HEK293 (cell line): Measurements from ENCODE around the gene SLC43A1.

ENCODE experiments used
- CTCF ChIA-PET: fragments of 350-600 bp; formaldehyde crosslinking; extraction: SDS; loops from one replicate; lab custom pipeline; 2021; ENCODE audit warnings: antibody characterized with exemption; lab: Yijun Ruan, JAX
- POLR2A ChIA-PET: fragments of 300-600 bp; formaldehyde crosslinking; extraction: SDS; loops from one replicate; lab custom pipeline; 2020; ENCODE audit warnings: antibody characterized with exemption, inconsistent platforms; lab: Yijun Ruan, JAX
- H3K27ac ChIP-seq: fragments of 200-500 bp; sonication (Bioruptor generic); 2 replicates; pipeline ENCODE4 v1.5.1; 2014; ENCODE audit warnings: low read depth, low read length, control low read depth, inconsistent platforms; ENCODE audit errors: extremely low read depth
- H3K36me3 ChIP-seq, 2 experiments: fragments of 200-500 bp in 1 of 2; sonication (Bioruptor generic) in 1 of 2; 1 replicate in 1 of 2; 2 replicates in 1 of 2; pipeline ENCODE4 v1.5.1; 2014 to 2017; ENCODE audit warnings: inconsistent platforms in 2 of 2, low read length in 2 of 2; ENCODE audit not compliant: control insufficient read depth in 2 of 2, insufficient read depth in 1 of 2
- H3K4me1 ChIP-seq: fragments of 200-500 bp; sonication (Bioruptor generic); 2 replicates; pipeline ENCODE4 v1.5.1; 2014; ENCODE audit warnings: mild to moderate bottlenecking, low read length, inconsistent platforms; ENCODE audit not compliant: control insufficient read depth, insufficient read depth
- H3K4me3 ChIP-seq: 2 replicates; pipeline ENCODE4 v1.5.1; 2011; ENCODE audit warnings: low read depth, mild to moderate bottlenecking, control low read depth, low read length, moderate library complexity
- H3K9me3 ChIP-seq: fragments of 200-500 bp; sonication (Bioruptor generic); 2 replicates; pipeline ENCODE4 v1.5.1; 2014; ENCODE audit warnings: low read depth, low read length, inconsistent platforms; ENCODE audit not compliant: control insufficient read depth, insufficient read depth
- SP7 ChIP-seq: fragments of 450-650 bp; formaldehyde crosslinking; IDR thresholded peaks from 2 replicates; pipeline ENCODE4 v1.5.1; 2016; ENCODE audit warnings: missing biosample characterization, missing genetic modification characterization
- ZFHX2 ChIP-seq: fragments of 450-650 bp; formaldehyde crosslinking; conservative IDR thresholded peaks from 2 replicates; pipeline ENCODE4 v1.5.1; 2016; ENCODE audit warnings: missing biosample characterization, missing genetic modification characterization
- ZNF223 ChIP-seq: fragments of 450-650 bp; formaldehyde crosslinking; IDR thresholded peaks from 2 replicates; pipeline ENCODE4 v1.5.1; 2016; ENCODE audit warnings: missing biosample characterization, missing genetic modification characterization
- ZNF324 ChIP-seq: fragments of 450-650 bp; formaldehyde crosslinking; IDR thresholded peaks from 2 replicates; pipeline ENCODE4 v1.5.1; 2016; ENCODE audit warnings: missing biosample characterization, missing genetic modification characterization
- ZNF341 ChIP-seq: fragments of 450-650 bp; formaldehyde crosslinking; IDR thresholded peaks from 2 replicates; pipeline ENCODE4; 2016; ENCODE audit warnings: low read depth, missing biosample characterization, missing genetic modification characterization
- ZNF394 ChIP-seq: fragments of 450-650 bp; formaldehyde crosslinking; IDR thresholded peaks from 2 replicates; pipeline ENCODE4 v1.5.1; 2016; ENCODE audit warnings: missing biosample characterization, missing genetic modification characterization, mild to moderate bottlenecking, moderate library complexity, borderline replicate concordance
- ZNF473 ChIP-seq: fragments of 450-650 bp; formaldehyde crosslinking; IDR thresholded peaks from 2 replicates; pipeline ENCODE4 v1.5.1; 2017; ENCODE audit warnings: missing biosample characterization, missing genetic modification characterization
- ZNF48 ChIP-seq: fragments of 450-650 bp; formaldehyde crosslinking; IDR thresholded peaks from 2 replicates; pipeline ENCODE4 v1.5.1; 2016; ENCODE audit warnings: missing biosample characterization, missing genetic modification characterization
- ZNF561 ChIP-seq: fragments of 450-650 bp; IDR thresholded peaks from 2 replicates; pipeline ENCODE4 v1.5.1; 2018; ENCODE audit warnings: missing biosample characterization, missing genetic modification characterization, borderline replicate concordance
- ZNF596 ChIP-seq: fragments of 450-650 bp; IDR thresholded peaks from 2 replicates; pipeline ENCODE4 v1.5.0; 2018; ENCODE audit warnings: missing biosample characterization, mild to moderate bottlenecking, missing genetic modification characterization, moderate library complexity
- ZNF610 ChIP-seq: fragments of 450-650 bp; formaldehyde crosslinking; IDR thresholded peaks from 2 replicates; pipeline ENCODE4 v1.5.1; 2016; ENCODE audit warnings: missing biosample characterization, missing genetic modification characterization, borderline replicate concordance
- ZNF768 ChIP-seq: fragments of 450-650 bp; formaldehyde crosslinking; IDR thresholded peaks from 2 replicates; pipeline ENCODE4 v1.5.1; 2018; ENCODE audit warnings: missing biosample characterization, mild to moderate bottlenecking, missing genetic modification characterization
- ZNF776 ChIP-seq: fragments of 450-650 bp; formaldehyde crosslinking; IDR thresholded peaks from 2 replicates; pipeline ENCODE4 v1.5.0; 2017; ENCODE audit warnings: missing biosample characterization, missing genetic modification characterization, borderline replicate concordance
- ZNF785 ChIP-seq: fragments of 450-650 bp; formaldehyde crosslinking; IDR thresholded peaks from 2 replicates; pipeline ENCODE4 v1.5.1; 2016; ENCODE audit warnings: missing biosample characterization, missing genetic modification characterization
- ZNF791 ChIP-seq: fragments of 450-650 bp; formaldehyde crosslinking; IDR thresholded peaks from 2 replicates; pipeline ENCODE4 v1.5.1; 2016; ENCODE audit warnings: missing biosample characterization, missing genetic modification characterization
- ZSCAN16 ChIP-seq: fragments of 450-650 bp; formaldehyde crosslinking; IDR thresholded peaks from 2 replicates; pipeline ENCODE4 v1.5.1; 2016; ENCODE audit warnings: missing biosample characterization, missing genetic modification characterization
- TF ChIP-seq, protein P1 (sequence below): IDR thresholded peaks from 2 replicates; pipeline ENCODE4 v1.6.1; 2011; ENCODE audit warnings: mild to moderate bottlenecking, low read depth, low read length, borderline replicate concordance
- TF ChIP-seq, protein P2 (sequence below): fragments of 450-650 bp; formaldehyde crosslinking; IDR thresholded peaks from 2 replicates; pipeline ENCODE4 v1.5.1; 2016; ENCODE audit warnings: missing biosample characterization, missing genetic modification characterization
- TF ChIP-seq, protein P3 (sequence below): sonication (generic); formaldehyde crosslinking; IDR thresholded peaks from 2 replicates; pipeline ENCODE4 v1.8.1; 2022; ENCODE audit warnings: mild to moderate bottlenecking, moderate library complexity, missing genetic modification reagents
- TF ChIP-seq, protein P4 (sequence below): fragments of 450-650 bp; formaldehyde crosslinking; IDR thresholded peaks from 2 replicates; pipeline ENCODE4 v1.5.1; 2017; ENCODE audit warnings: missing biosample characterization, missing genetic modification characterization
- TF ChIP-seq, protein P5 (sequence below): fragments of 450-650 bp; formaldehyde crosslinking; IDR thresholded peaks from 2 replicates; pipeline ENCODE4 v1.5.1; 2016; ENCODE audit warnings: missing biosample characterization, missing genetic modification characterization

The SLC43A1 gene

DNA sequence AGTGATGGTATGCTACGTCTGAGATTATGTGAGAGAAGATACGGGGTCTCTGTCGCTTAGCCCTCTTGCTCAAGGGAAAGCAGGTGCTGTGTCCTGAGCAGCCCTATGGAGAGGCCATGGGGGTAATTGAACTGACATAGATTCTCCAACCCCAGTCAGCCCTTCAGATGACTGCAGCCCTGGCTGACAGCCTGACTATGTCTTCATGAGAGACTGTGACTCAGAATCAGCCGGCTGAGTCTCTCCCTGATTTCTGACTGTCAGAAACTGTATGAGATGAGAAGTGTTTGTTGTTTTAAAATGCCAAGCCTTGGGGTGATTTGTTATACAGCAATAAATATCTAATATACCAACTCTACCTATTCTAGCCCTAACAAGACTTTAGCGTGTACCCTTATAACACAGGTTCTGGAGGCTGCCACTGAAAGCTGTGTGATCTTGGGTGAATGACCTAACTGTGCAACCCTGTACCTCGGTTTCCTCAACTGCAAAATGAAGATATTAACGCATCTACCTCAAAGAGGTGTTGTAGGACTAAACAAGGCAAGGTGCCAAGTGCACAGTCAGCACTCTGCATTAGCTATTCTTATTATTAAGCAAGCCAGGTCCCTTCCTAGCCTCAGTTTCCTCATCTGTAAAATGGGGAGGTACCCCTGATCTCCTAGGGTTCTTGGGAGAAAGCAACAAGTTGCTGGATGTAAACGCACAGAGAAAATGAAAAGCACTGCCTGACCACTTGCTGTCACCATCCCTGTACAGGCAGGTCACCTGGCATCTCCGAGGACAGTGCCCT is 24.9 kb downstream of the SLC43A1 start:
- POLR2A ChIA-PET, result no interaction called here
- H3K9me3 ChIP-seq, result no peaks in the 10 kb centered on the region
- CTCF ChIA-PET, result interaction anchor here (0.9 to 10.1 kb wide), 13 partner anchors 7 to 232 kb away, joined by 3 to 218 read pairs (median 6); partner anchors contain the start of gene TIMM10
- no peak overlapping the region for H3K27ac ChIP-seq
- TF ChIP-seq, protein P1, sequence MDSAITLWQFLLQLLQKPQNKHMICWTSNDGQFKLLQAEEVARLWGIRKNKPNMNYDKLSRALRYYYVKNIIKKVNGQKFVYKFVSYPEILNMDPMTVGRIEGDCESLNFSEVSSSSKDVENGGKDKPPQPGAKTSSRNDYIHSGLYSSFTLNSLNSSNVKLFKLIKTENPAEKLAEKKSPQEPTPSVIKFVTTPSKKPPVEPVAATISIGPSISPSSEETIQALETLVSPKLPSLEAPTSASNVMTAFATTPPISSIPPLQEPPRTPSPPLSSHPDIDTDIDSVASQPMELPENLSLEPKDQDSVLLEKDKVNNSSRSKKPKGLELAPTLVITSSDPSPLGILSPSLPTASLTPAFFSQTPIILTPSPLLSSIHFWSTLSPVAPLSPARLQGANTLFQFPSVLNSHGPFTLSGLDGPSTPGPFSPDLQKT, result no peak
- TF ChIP-seq ZNF394, result no peak
- no peak for TF ChIP-seq ZNF596 (tag by site-specific recombination)
- no peak overlapping the region for H3K4me3 ChIP-seq
- no peaks in the 10 kb centered on the region for H3K4me1 ChIP-seq
- peaks cover 0 to 21% of the 10 kb centered on the region in 2 experiments; a peak in 1 of 3 replicates for H3K36me3 ChIP-seq

DNA sequence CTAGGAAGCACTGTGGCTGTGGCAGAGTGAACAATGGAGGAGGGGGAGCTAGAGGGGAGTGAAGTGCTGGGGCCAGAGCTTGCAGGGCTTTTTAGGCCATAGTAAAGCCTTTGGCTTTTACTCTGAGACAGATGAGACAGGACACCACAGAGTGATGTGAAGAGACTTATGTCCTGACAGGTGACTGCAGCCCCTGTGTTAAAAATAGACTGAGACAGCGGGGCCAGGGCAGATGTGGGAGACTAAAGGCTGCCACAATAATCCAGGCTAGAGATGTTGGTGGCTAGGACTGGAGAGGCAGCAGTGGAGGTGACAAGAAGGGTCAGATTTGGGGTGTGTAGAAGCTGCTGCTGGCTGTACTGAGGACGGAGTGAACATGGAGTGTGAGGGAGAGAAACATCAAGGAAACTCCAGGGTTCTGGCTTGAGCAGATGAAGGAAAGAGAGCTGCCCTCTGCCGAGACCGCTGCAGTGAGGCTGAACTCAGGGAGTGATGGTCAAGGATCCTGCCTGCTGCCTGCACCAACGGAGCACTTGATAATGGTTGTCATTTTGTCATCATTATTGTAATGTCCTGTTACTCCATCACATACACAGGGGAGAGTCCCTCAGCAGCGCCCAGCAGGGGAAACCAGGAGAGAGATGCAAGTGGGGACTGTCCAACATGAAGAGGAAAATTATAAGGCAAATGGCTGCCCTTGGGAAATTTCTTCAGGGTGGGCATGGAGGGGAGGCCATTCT is 27.4 kb downstream of the SLC43A1 start:
- POLR2A ChIA-PET, result interaction anchor here (0.6 to 1.0 kb wide), 2 partner anchors 28 to 59 kb away, joined by 3 read pairs; partner anchors contain the start of gene RTN4RL2
- Histone ChIP-seq H3K9me3 (no peaks in the 10 kb centered on the region), H3K36me3 (peaks cover 0 to 35% of the 10 kb centered on the region in 2 experiments; a peak in 1 of 3 replicates), H3K4me3 (no peak overlapping the region), H3K4me1 (no peaks in the 10 kb centered on the region), H3K27ac (no peak overlapping the region)
- TF ChIP-seq, protein P2, sequence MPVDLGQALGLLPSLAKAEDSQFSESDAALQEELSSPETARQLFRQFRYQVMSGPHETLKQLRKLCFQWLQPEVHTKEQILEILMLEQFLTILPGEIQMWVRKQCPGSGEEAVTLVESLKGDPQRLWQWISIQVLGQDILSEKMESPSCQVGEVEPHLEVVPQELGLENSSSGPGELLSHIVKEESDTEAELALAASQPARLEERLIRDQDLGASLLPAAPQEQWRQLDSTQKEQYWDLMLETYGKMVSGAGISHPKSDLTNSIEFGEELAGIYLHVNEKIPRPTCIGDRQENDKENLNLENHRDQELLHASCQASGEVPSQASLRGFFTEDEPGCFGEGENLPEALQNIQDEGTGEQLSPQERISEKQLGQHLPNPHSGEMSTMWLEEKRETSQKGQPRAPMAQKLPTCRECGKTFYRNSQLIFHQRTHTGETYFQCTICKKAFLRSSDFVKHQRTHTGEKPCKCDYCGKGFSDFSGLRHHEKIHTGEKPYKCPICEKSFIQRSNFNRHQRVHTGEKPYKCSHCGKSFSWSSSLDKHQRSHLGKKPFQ, result no peak
- no peak for TF ChIP-seq SP7 (tag by site-specific recombination)
- CTCF ChIA-PET, result interaction anchor here (0.8 to 10.1 kb wide), 3 partner anchors 14 to 39 kb away, joined by 3 to 218 read pairs (median 4); partner anchors contain the start of gene TIMM10

DNA sequence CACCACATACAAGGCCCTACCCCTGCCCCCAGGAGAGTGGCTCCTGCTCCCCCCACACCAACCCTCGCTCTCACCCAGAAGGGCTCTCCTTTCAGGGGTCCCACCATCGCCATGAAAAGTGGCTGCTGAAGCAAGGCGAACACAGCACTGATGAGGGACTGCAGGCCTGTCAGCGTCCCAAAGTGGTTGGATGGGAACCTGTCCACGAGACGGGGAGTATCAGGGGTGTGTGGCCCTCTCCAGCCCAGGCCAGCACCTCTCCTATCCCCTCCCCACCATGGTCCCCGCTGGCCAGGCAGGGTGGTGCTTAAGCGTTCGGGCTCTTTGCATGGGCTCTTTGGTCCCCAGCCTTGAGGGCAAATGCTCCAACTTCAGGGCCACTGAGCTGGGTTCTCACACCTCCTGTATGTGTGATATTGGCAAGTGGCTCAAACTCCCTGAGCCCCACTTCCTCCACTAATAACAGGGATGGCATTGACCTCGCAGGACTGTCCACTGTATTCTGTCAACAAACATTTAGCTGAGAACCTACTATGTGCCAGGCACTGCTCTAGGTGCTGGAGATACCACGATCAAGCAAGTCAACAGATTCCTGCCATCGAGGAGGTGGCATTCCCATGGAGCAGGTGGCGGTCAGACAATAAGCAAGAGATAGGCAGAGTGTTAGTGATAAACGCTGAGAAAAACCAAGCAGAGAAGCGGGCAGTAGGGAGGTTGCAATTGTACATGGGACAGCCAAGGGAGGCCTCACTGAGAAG is 28.3 kb downstream of the SLC43A1 start:
- H3K4me1 ChIP-seq, result no peaks in the 10 kb centered on the region; the same call in 1 of the 2 replicates
- no peak overlapping the region for H3K4me3 ChIP-seq
- ChIA-PET POLR2A (no interaction called here), CTCF (interaction anchor here (1.0 to 10.1 kb wide), 2 partner anchors 29 to 40 kb away, joined by 4 to 218 read pairs; partner anchors contain the start of gene TIMM10)
- no peaks in the 10 kb centered on the region for H3K9me3 ChIP-seq
- peaks cover 0 to 35% of the 10 kb centered on the region in 2 experiments; a peak in 1 of 3 replicates for H3K36me3 ChIP-seq
- no peak overlapping the region for H3K27ac ChIP-seq
- TF ChIP-seq, protein P3, sequence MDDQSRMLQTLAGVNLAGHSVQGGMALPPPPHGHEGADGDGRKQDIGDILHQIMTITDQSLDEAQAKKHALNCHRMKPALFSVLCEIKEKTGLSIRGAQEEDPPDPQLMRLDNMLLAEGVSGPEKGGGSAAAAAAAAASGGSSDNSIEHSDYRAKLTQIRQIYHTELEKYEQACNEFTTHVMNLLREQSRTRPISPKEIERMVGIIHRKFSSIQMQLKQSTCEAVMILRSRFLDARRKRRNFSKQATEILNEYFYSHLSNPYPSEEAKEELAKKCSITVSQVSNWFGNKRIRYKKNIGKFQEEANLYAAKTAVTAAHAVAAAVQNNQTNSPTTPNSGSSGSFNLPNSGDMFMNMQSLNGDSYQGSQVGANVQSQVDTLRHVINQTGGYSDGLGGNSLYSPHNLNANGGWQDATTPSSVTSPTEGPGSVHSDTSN (CRISPR knock-in tag), result no peak
- TF ChIP-seq, protein P4, sequence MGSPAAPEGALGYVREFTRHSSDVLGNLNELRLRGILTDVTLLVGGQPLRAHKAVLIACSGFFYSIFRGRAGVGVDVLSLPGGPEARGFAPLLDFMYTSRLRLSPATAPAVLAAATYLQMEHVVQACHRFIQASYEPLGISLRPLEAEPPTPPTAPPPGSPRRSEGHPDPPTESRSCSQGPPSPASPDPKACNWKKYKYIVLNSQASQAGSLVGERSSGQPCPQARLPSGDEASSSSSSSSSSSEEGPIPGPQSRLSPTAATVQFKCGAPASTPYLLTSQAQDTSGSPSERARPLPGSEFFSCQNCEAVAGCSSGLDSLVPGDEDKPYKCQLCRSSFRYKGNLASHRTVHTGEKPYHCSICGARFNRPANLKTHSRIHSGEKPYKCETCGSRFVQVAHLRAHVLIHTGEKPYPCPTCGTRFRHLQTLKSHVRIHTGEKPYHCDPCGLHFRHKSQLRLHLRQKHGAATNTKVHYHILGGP (tag by site-specific recombination), result no peak
- TF ChIP-seq ZNF341 (tag by site-specific recombination), result no peak
- no peak for TF ChIP-seq ZNF785 (tag by site-specific recombination)
- TF ChIP-seq ZNF561 (tag by site-specific recombination), result no peak
- TF ChIP-seq ZNF610, result no peak
- TF ChIP-seq ZSCAN16 (tag by site-specific recombination), result no peak
- no peak for TF ChIP-seq ZNF776 (tag by site-specific recombination)
- TF ChIP-seq ZNF473, result no peak
- no peak for TF ChIP-seq ZNF223 (tag by site-specific recombination)
- TF ChIP-seq ZNF324, result no peak
- TF ChIP-seq ZNF791 (tag by site-specific recombination), result no peak
- TF ChIP-seq, protein P5, sequence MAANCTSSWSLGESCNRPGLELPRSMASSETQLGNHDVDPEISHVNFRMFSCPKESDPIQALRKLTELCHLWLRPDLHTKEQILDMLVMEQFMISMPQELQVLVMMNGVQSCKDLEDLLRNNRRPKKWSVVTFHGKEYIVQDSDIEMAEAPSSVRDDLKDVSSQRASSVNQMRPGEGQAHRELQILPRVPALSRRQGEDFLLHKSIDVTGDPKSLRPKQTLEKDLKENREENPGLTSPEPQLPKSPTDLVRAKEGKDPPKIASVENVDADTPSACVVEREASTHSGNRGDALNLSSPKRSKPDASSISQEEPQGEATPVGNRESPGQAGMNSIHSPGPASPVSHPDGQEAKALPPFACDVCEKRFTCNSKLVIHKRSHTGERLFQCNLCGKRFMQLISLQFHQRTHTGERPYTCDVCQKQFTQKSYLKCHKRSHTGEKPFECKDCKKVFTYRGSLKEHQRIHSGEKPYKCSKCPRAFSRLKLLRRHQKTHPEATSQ, result no peak
- TF ChIP-seq ZFHX2 (tag by site-specific recombination), result no peak
- no peak for TF ChIP-seq ZNF48 (tag by site-specific recombination)
- no peak for TF ChIP-seq ZNF768 (tag by site-specific recombination)
